Stimulated activated CD8-positive, alpha-beta memory T cell treated with anti-CD3 and anti-CD28 coated beads, Interleukin-15, amount 100 ng/mL, for 4 hours (primary cell): ENCODE results near the gene TMEM129.
"Not testable (repeated sequence)": the region's sequence is repeated elsewhere in the genome, so short reads cannot be mapped to it uniquely, and the experiment has no call there.

Experiments used
- DNase-seq, 2 donors: peaks; one replicate each; pipeline ENCODE4 v3.0.0-alpha.2; 2020; ENCODE audit warnings: low read depth in 2 of 2

TMEM129 gene

GRCh38 chr4:1695913-1696312, 25.2 kb downstream of the TMEM129 start:
- DNase-seq, result no peak

DNA sequence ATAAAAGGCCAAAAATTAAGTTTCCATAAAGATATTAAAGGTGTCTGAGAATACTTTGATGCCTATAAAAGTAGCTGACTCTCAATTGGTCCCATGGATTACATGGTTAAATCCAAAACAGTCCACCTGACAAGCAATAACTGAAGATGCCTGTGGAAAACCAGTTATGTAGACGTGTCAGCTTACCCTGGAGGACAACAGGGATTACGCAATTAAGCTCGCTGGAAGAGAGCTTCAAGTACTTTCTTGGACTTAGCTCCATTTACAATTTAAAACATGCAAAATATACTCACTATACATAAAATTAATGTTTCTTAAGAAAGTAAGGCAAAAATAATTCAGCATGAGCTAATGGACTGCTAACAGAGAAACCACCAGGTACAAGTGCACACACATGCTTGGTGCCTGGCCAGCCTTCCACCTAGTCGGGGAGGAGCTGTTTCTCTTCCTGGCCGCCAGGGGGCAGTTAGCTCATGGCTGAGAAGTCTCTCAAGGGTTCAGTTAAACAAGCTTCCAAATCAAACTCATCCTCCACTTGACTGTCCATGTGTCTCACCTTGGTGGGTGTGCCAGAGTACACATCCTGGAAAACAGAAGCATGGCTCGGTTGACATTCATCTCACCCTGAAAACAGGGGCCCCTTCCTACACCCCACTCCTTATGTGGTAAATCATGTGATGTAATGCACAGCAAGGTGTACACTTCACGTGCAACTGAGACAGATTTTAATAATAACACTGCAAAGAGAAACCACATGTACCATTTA, 27.8 kb downstream of the TMEM129 start:
- peak; percentile 29 to 53 for DNase-seq

- DNase-seq, result no peak
Observed at GRCh38 chr4:1691737-1692373, 29.3 kb downstream of the TMEM129 start.

DNA sequence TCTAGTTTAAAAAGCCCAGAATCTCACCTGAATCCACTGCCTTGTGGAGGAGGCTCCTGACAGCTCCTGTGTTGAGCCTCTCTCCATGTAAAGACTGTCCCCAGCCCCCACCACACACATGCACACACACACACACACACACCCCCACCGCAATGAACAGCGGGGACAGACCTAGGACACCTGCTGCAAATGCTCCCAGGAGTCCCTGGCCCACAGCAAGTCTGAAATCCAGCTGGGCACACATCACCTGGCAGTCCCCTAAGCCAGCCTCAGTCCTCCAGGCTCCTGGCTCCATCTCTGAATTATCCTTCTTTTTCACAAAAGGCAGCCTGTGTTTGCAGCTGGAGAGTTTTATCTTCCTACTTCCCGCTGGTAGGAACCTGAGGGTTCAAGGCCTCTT, 30.4 kb downstream of the TMEM129 start:
- no peak for DNase-seq

GRCh38 chr4:1686440-1687036, 34.6 kb downstream of the TMEM129 start:
- no peak for DNase-seq

DNA sequence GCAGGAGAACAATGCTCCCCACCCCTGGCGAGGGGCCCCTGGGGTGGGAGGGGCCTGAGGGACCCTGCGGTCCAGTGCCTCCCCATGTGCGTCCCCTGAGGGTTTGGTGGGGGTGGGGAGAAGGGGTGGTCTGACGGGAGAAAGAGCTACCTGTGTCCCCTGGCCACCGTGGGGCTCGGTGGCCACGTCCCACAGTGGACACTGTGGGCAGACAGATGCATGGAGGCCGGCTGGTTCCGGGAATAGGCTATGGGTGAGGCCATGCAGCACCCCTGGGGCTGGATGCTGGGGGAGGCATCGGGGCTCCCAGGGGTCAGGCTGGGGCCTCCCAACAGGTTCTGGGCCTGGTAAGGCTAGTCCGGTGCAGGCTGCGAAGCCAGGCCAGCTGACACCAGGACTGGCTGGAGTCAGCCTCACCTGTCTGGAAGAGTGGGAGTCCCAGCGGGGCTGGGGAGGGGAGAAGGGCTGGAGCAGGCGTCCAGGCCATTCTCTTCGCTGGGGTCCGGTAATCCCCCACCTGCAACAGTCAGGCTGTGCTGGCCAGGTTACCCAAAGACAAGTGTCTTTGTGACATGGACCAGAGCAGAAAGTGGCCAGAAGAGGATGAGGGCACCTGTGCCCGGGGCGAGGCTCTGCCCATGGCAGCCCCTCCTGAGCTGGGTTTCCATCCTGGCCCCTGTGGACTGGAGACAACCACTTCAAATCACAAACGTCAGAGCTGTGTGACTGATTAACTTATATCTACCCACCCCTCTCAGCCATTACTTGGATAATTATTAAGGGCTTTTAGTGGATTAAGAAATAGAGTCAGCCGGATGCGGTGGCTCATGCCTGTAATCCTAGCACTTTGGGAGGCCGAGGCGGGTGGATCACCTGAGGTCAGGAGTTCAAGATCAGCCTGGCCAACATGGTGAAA, 35.6 kb downstream of the TMEM129 start:
- no peak for DNase-seq

DNA sequence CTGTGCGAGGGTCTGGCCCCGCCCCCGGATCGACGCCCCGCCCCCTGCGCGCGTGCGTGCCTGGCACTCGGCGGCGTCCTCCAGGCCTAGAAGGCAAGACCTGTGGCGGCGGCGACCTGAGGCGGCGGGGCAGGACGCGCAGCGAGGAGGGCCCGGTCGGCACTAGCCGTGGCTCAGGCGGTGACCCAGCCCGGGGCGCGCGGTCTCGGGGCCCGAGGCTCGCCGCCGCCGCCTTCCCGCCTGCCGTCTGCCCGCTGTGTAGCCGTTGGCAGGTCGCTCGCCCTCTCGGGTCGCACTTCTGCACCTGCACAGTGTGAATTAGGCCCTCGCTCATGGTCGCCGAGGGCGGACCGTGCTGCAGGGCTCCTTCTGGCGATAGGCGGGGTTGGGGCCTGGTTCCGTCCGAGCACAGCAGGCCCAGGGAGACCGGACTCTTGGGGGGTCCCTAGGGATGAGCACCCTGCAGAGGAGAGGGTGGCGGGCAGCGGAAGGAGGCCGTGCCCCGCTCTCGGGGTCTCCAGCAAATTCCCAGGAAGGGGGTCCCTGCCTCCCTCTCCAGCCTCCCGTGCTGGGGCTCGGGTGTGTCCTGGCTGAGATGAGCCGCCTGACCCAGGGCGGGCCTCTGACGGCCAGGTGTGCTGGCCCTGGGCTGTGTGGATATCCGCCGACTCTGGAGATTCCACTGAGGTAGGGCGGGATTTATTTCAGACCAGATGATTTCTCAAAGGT, 36.5 kb downstream of the TMEM129 start:
- peak in 1 of 2 donors; percentile 78 for DNase-seq

- peak; percentile 3 to 88 for DNase-seq
Observed at GRCh38 chr4:1683736-1684505, 37.2 kb downstream of the TMEM129 start, which contains the start of gene FAM53A. TSS of gene FAM53A (minus strand) at chr4:1684313. CDS start at chr4:1668741, 15,572 bp downstream.

DNA sequence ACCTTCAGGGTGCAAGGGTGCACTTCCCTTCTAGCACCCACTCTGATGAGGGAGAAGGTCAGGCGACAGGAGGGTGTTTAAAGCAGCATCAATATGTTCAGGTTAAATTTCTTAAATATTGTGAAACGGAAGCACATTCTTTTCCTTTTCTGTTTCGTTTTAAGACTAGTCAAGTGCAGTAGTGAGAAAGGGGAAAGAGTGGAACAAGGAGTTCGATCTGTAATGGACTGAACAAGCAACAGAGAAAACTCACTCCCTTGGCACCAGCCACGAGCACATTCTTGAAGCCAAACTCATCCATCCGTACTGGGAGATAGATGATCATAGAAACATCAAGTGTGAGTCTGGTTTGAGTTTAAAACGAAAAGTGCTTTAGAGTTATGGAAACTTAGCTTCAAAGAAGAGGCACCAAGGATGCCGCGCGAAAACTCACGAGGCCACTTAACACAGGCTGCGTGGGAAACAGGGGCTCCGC, 37.8 kb downstream of the TMEM129 start:
- DNase-seq, result no peak

DNA sequence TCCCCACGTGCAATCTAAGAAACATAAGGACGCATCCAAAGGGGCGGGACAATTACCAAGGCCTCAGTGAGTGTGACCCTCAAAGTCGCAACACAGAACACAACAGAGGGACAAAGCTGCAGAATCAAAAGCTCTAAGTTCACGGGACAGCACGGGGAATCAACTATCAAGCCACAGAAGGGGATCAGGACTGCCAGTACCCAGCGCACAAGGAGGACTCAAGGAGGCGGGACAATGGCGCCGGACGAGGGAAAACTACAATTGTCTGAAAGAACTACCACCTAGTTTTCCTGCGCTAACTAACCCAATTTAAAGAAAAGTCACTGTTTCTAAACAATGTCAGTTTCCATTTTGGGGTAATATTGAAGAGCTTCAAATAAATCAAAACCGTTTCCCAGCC, 38.3 kb downstream of the TMEM129 start:
- DNase-seq, result no peak

DNA sequence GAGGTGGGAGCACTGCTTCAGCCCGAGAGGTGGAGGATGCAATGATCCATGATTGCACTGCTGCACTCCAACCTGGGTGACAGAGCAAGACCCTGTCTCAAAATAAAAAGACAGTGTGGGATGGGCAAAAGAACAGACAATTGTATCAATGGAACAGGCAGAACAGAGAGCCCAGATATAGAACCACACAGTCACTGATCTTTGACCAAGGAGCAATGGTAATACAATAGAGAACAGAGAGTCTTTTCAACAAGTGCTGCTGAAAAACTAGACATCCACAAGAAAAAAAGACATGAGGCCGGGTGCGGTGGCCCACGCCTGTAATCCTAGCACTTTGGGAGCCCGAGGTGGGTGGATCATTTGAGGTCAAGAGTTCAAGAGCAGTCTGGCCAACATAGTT, 42.9 kb downstream of the TMEM129 start:
- DNase-seq, result no peak

DNA sequence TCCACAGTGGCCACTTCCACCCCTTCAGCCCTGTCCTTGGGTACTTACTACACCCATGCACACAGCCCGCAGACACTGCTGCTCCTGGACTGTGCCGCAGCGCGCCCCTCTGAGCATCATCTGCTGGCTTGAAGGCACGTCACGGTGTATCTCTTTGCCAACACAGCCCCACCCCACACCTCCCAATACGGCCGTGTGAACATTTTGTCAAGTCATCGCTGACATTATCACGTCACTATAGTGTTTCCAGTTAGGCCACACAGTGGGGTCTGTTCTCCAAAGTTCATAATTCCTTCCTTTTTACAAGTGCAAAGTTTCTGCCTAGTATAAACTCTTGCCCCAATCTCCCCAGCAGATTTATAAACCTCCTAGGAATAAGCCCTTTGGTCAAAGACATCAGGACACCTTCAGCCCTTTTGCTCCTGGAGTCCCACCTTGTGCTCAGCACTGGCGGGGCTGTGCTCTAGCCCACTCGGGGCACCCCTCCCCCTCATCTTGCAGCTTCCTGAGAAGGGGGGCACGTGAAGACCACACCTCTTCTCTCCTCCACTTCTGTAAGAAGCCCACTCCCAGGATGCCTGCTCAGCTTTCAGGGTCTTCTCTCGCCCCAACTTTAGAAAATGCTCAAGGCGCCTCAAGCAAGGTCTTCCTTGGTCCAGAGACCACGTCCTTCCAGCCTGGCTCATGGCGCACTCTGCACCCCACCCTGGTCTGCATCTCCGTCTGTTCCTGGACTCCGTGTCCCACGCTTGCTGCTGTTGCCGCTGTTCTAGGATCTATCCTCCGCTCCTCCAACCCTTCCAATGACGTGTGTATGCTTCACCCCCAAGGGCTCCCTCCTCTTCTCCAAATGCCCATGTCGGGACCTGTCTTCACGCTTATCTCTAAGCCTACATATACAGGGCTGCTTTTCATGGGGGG, 44.3 kb downstream of the TMEM129 start:
- DNase-seq, result no peak

DNA sequence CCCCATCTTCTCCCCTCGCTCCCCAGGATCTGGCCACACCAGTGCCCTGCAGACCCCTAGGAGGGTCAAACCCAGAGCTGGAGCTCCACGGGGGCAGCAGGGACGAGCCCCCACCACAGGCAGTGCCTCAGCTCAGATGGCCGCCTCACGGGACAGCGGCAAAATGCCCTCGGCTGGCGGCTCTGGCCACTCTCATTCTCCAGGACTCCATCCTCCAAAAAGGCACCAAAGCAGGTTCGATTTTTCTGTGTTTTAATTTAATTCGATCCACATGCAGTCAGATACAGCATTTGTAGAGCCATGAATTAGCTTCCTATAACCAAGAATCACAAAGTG, 45.4 kb downstream of the TMEM129 start:
- DNase-seq, result no peak

- no peak for DNase-seq
Observed at GRCh38 chr4:1675136-1675801, 45.9 kb downstream of the TMEM129 start.

- DNase-seq, result no peak
Observed at GRCh38 chr4:1674682-1675081, 46.4 kb downstream of the TMEM129 start.

DNA sequence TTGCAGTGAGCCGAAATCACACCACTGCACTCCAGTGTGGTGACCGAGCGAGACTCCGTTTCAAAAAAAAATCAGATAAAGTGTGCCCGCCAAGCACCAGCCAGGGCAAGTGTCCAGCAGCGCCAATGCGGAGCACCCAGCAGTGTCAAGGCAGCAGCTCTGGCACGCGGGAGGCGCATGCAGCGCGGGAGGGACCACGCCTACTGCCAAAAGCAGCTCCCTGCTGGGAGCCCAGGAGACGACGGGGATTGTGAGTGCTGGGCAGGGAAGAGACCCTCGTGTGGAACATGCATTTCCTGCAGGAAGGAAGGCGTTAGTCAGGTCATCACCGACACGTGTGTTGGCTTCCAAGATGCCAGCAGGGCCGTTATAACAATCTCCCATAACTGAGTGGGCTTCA, 47.5 kb downstream of the TMEM129 start:
- DNase-seq, result no peak

DNA sequence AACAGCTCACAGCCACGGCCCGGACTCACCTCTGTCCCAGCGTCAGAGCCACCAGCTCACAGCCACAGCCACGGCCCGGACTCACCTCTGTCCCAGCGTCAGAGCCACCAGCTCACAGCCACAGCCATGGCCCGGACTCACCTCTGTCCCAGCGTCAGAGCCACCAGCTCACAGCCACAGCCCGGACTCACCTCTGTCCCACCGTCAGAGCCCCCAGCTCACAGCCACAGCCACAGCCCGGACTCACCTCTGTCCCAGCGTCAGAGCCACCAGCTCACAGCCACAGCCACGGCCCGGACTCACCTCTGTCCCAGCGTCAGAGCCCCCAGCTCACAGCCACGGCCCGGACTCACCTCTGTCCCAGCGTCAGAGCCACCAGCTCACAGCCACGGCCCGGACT, 50.1 kb downstream of the TMEM129 start:
- not testable (repeated sequence) for DNase-seq

DNA sequence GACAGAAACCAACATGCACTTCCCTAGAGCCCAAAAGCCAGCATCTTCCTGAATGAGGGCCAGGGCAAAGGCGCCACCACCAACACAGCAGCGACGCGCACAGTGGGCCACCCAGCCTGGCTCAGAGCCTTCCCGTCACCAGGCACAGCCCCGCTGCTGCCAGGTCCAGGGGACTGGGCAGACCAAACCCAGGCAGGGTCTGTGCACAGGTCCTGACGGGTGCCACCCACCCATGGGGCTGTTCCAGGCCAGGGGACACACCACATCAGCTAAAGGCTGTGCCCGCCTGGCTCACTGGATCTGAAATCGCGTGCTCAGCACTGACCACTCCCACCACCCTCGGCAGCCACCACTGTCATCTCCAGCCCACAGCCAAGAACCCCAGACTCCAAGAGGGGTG, 50.8 kb downstream of the TMEM129 start:
- DNase-seq, result no peak

GRCh38 chr4:1669850-1670249, 51.3 kb downstream of the TMEM129 start:
- DNase-seq, result no peak
